SU-DHL-6 (cell line): ENCODE results near the gene PPIG.

Source experiments
- EZH2phosphoT487 ChIP-seq: fragments of 200-600 bp; sonication (generic), shearing (Covaris generic); conservative IDR thresholded peaks from 2 replicates; pipeline ENCODE4 v1.6.1; 2018; ENCODE audit warnings: mild to moderate bottlenecking, antibody characterized with exemption, low read length, moderate library complexity, mixed read lengths
- TF ChIP-seq, protein P1 (sequence below): fragments of 200-600 bp; sonication (generic); IDR thresholded peaks from one replicate; pipeline ENCODE4 v1.5.1; 2017; ENCODE audit warnings: antibody characterized with exemption, mild to moderate bottlenecking, low read length, moderate library complexity; ENCODE audit not compliant: insufficient read depth, poor library complexity, severe bottlenecking

DNA sequence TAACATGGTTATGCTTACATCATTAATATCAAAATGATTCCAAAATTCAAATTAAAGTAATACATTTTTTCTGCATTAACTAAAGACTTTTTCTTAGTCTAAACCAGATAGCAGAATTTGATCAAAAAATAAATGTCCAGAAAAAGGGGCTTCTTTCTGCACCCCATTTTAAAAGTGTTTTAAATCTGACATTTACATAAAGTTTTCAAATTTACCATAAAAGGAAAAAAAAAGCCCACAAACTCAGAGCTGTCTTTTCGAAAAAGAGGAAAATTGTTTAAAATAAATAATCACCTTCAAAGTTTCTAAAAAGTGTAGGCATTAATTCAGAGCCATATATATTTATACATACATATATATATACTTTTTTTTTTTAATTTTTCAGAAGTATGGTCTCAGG is 12.0 kb upstream of the PPIG start:
- TF ChIP-seq, protein P1, sequence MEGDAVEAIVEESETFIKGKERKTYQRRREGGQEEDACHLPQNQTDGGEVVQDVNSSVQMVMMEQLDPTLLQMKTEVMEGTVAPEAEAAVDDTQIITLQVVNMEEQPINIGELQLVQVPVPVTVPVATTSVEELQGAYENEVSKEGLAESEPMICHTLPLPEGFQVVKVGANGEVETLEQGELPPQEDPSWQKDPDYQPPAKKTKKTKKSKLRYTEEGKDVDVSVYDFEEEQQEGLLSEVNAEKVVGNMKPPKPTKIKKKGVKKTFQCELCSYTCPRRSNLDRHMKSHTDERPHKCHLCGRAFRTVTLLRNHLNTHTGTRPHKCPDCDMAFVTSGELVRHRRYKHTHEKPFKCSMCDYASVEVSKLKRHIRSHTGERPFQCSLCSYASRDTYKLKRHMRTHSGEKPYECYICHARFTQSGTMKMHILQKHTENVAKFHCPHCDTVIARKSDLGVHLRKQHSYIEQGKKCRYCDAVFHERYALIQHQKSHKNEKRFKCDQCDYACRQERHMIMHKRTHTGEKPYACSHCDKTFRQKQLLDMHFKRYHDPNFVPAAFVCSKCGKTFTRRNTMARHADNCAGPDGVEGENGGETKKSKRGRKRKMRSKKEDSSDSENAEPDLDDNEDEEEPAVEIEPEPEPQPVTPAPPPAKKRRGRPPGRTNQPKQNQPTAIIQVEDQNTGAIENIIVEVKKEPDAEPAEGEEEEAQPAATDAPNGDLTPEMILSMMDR: no peak
- TF ChIP-seq EZH2phosphoT487: no peak
